GM12878 (cell line): Measurements from ENCODE around the gene ASB8. TPM values are rescaled to one million over a fixed set of nuclear protein-coding genes. Genes with fewer than 3 reads are reported as not detected.
A peak's percentile ranks its signal among the peaks of the same experiment; 100 is the strongest.

ENCODE experiments used
- ATAC-seq: fragments of 200-7000 bp; cut with Tn5 transposase; 3 replicates; pipeline ENCODE4 v1.9.1; 2020; ENCODE audit warnings: mild to moderate bottlenecking, moderate library complexity
- BruUV-seq: library from RNA; stranded (reverse); fragments of 400-500 nt; replicated peaks from 2 replicates; lab custom pipeline; 2021; lab: Mats Ljungman, UMichigan
- CTCF ChIA-PET: fragments of 300-600 bp; sonication (Branson Sonifier 250); formaldehyde crosslinking; extraction: SDS; loops from one replicate; lab custom pipeline; 2021; ENCODE audit warnings: inconsistent platforms; lab: Yijun Ruan, JAX
- POLR2A ChIA-PET: fragments of 350-600 bp; formaldehyde crosslinking; extraction: SDS; loops from one replicate; lab custom pipeline; 2021; ENCODE audit warnings: inconsistent platforms; lab: Charles Lee
- RAD21 ChIA-PET: fragments of 300-600 bp; sonication (Branson Sonifier 250); formaldehyde crosslinking; loops from one replicate; lab custom pipeline; 2023; ENCODE audit warnings: antibody characterized with exemption; ENCODE audit not compliant: unreplicated experiment; lab: Charles Lee
- SMC1A ChIA-PET: fragments of 300-600 bp; sonication (Branson Sonifier 250); formaldehyde crosslinking; loops from one replicate; lab custom pipeline; 2023; ENCODE audit not compliant: unreplicated experiment, uncharacterized antibody; lab: Charles Lee
- DNase-seq: peaks from one replicate; pipeline ENCODE4 v3.0.0-alpha.2; 2011; ENCODE audit warnings: low read depth, low spot score
- FAIRE-seq: peaks from 3 replicates; lab custom pipeline; 2011; peaks lifted over from hg19 to GRCh38; lab: Jason Lieb, UNC
- H2AFZ ChIP-seq: 2 replicates; pipeline ENCODE4 v1.6.0; 2011; ENCODE audit warnings: low read depth, low read length, control low read depth; ENCODE audit not compliant: control insufficient read depth
- H3K27ac ChIP-seq: 2 replicates; pipeline ENCODE4 v1.5.1; 2011; ENCODE audit warnings: control low read depth; ENCODE audit not compliant: control insufficient read depth, insufficient read depth
- H3K27me3 ChIP-seq, 2 experiments: replicated peaks in 1 of 2; 2 replicates each; pipeline versions ENCODE4 v1.6.0 to v1.6.1; 2011; ENCODE audit warnings: low read length in 1 of 2; ENCODE audit not compliant: control insufficient read depth in 2 of 2, insufficient read depth in 2 of 2
- H3K36me3 ChIP-seq, 2 experiments: 2 replicates each; pipeline ENCODE4 v1.5.1; 2011; ENCODE audit warnings: low read length in 1 of 2; ENCODE audit not compliant: control insufficient read depth in 2 of 2, insufficient read depth in 2 of 2
- H3K4me1 ChIP-seq: 2 replicates; pipeline ENCODE4 v1.6.1; 2011; ENCODE audit warnings: mild to moderate bottlenecking, low read length, moderate library complexity, mixed read lengths; ENCODE audit not compliant: control insufficient read depth, insufficient read depth
- H3K4me2 ChIP-seq: 2 replicates; pipeline ENCODE4 v1.6.0; 2011; ENCODE audit warnings: control low read depth; ENCODE audit not compliant: control insufficient read depth, insufficient read depth
- H3K4me3 ChIP-seq: fragments of 200-600 bp; sonication (generic); 2 replicates; pipeline ENCODE4 v1.5.1; 2016
- H3K79me2 ChIP-seq: 2 replicates; pipeline ENCODE4 v1.6.0; 2011; ENCODE audit warnings: low read length; ENCODE audit not compliant: control insufficient read depth, insufficient read depth
- H3K9ac ChIP-seq: 2 replicates; pipeline ENCODE4 v1.8.0; 2011; ENCODE audit warnings: low read length, control low read depth, mixed read lengths; ENCODE audit not compliant: control insufficient read depth, insufficient read depth
- H3K9me3 ChIP-seq: replicated peaks from 3 replicates; pipeline ENCODE4 v1.5.1; 2011; ENCODE audit warnings: mild to moderate bottlenecking, low read length; ENCODE audit not compliant: control insufficient read depth, insufficient read depth
- H4K20me1 ChIP-seq: 2 replicates; pipeline ENCODE4 v1.6.0; 2011; ENCODE audit not compliant: control insufficient read depth, insufficient read depth
- BHLHE40 ChIP-seq, 2 experiments: fragments of 450-650 bp in 1 of 2; IDR thresholded peaks; 2 replicates each; pipeline ENCODE4 v1.6.1; 2011 to 2017; ENCODE audit warnings: low read depth in 2 of 2, borderline replicate concordance in 1 of 2, improper control_type of control experiment in 1 of 2, low read length in 1 of 2, mild to moderate bottlenecking in 1 of 2
- CEBPB ChIP-seq, 2 experiments: fragments of 150-350 bp in 1 of 2; IDR thresholded peaks; 2 replicates each; pipeline ENCODE4 v1.6.1; 2012 to 2014; ENCODE audit warnings: low read depth in 2 of 2, low read length in 2 of 2, borderline replicate concordance in 1 of 2, inconsistent platforms in 1 of 2
- NBN ChIP-seq: fragments of 450-650 bp; IDR thresholded peaks from 2 replicates; pipeline ENCODE4 v1.6.1; 2016
- PML ChIP-seq: IDR thresholded peaks from 2 replicates; pipeline ENCODE4 v1.6.1; 2012; ENCODE audit warnings: low read length, inconsistent platforms
- RBBP5 ChIP-seq: fragments of 200-600 bp; sonication (generic); conservative IDR thresholded peaks from 2 replicates; pipeline ENCODE4 v1.6.1; 2016
- RFX5 ChIP-seq: IDR thresholded peaks from 2 replicates; pipeline ENCODE4 v1.6.1; 2011; ENCODE audit warnings: low read depth, low read length, improper control_type of control experiment
- SPI1 ChIP-seq: IDR thresholded peaks from 2 replicates; pipeline ENCODE4 v1.6.1; 2011; ENCODE audit warnings: low read depth, mild to moderate bottlenecking, low read length, moderate library complexity, borderline replicate concordance; ENCODE audit not compliant: insufficient read depth
- SRF ChIP-seq, 2 experiments: IDR thresholded peaks; 2 replicates each; pipeline ENCODE4 v1.6.1; 2011; ENCODE audit warnings: low read depth in 2 of 2, low read length in 2 of 2, mild to moderate bottlenecking in 1 of 2, moderate library complexity in 1 of 2
- TCF3 ChIP-seq: IDR thresholded peaks from 2 replicates; pipeline ENCODE4 v1.6.1; 2012; ENCODE audit warnings: low read depth, mild to moderate bottlenecking, low read length, borderline replicate concordance; ENCODE audit not compliant: insufficient read depth
- ZSCAN29 ChIP-seq: fragments of 450-650 bp; IDR thresholded peaks from 2 replicates; pipeline ENCODE4 v1.6.1; 2017; ENCODE audit warnings: mild to moderate bottlenecking, moderate library complexity
- ZZZ3 ChIP-seq: IDR thresholded peaks from 2 replicates; pipeline ENCODE4 v1.6.1; 2011; ENCODE audit warnings: low read depth; ENCODE audit not compliant: control insufficient read depth, insufficient read length
- WGBS: methylation state at CpG from one replicate; pipeline ENCODE4 v1.1.6; 2016; ENCODE audit warnings: low lambda C conversion rate; ENCODE audit not compliant: insufficient replicate concordance, insufficient coverage; ENCODE audit errors: missing lambda C conversion rate; 5-methylcytosine and 5-hydroxymethylcytosine counted together
- in situ Hi-C: fragments of 300-500 bp; cut with MboI; formaldehyde crosslinking; loops from 9 replicates; pipeline ENCODE4 v1.14.3; 2018; ENCODE audit warnings: mixed read lengths
- intact Hi-C: fragments of 100-400 bp; cut with micrococcal nuclease; formaldehyde crosslinking; loops from one replicate; pipeline ENCODE4 v1.14.2; 2022; ENCODE audit not compliant: unreplicated experiment
- polyA plus RNA-seq, 11 experiments: library from polyadenylated mRNA; depleted of rRNA in 4 of 11; unstranded in 6 of 11; stranded (reverse) in 5 of 11; fragments of >200 nt; fragmentation: Nextera tagmentation in 4 of 11; fragmentation: Illumina TruSeq in 1 of 11; extraction: Ambion mirVana in 4 of 11; extraction: Trizol in 1 of 11; gene quantifications; 1 replicate in 1 of 11; 2 replicates in 10 of 11; pipeline versions ENCODE4 v1.2.1 to v1.2.3, GENCODE V29; 2011 to 2016; ENCODE audit warnings: inconsistent platforms in 2 of 11, missing spikeins in 2 of 11, low read depth in 1 of 11
- total RNA-seq, 4 experiments: library from RNA; depleted of rRNA in 3 of 4; stranded (reverse); fragments of >200 nt in 3 of 4; fragmentation: Illumina TruSeq in 1 of 4; extraction: Trizol in 1 of 4; gene quantifications; 2 replicates each; pipeline versions ENCODE4 v1.2.1 to v1.2.3, GENCODE V29; 2013 to 2021

The ASB8 gene
- total and polyA plus RNA-seq, 10 of the 15 experiments (the other 5 are each of a cell fraction or from before 2014, with no cell fraction given) = 23.7 to 48.0 (median 29.1) TPM

- ChIA-PET CTCF (interaction anchor here (1.0 to 2.2 kb wide), 8 partner anchors 37 to 325 kb away, joined by 3 to 5 read pairs (median 3); partner anchors contain the start of gene TMEM106C), RAD21 (no interaction called here), SMC1A (interaction anchor here (0.7 to 2.6 kb wide), 8 partner anchors 9 to 208 kb away, joined by 3 to 6 read pairs (median 3); partner anchors contain the start of gene SENP1), POLR2A (interaction anchor here (0.7 kb wide), 1 partner anchor 55 kb away, joined by 3 read pairs; no protein-coding TSS in a partner anchor)
- FAIRE-seq (no peak), DNase-seq (no peak), ATAC-seq (no peak)
- no peaks in the 10 kb centered on the region for H3K9me3 ChIP-seq
- no peak overlapping the region for H3K27ac ChIP-seq
- H3K36me3 ChIP-seq = no peaks in the 10 kb centered on the region
- H4K20me1 ChIP-seq = no peaks in the 10 kb centered on the region
- WGBS = 95% methylated on average over 2 of the region's 2 CpGs
- H3K4me1 ChIP-seq = peaks cover 11% of the 10 kb centered on the region
- no peak overlapping the region for H3K4me3 ChIP-seq
- intact Hi-C loops (no loop called here), in situ Hi-C loops (loop anchor here (5.0 kb wide), 1 partner anchor 194 kb away; no protein-coding TSS in a partner anchor)
- peak overlapping the region; percentile 45; the same call in 1 of the 2 replicates for H2AFZ ChIP-seq
- peak overlapping the region; percentile 36 for H3K4me2 ChIP-seq
- H3K27me3 ChIP-seq = no peaks in the 10 kb centered on the region
- H3K79me2 ChIP-seq = peaks cover 15% of the 10 kb centered on the region
- no TSS peak for BruUV-seq
- TF ChIP-seq CEBPB (IDR thresholded peaks at IDR 0.05; ENCODE audit: borderline replicate concordance in 1 of 2, low read depth in 2 of 2, low read length in 2 of 2) (no peak), SPI1 (peak; percentile 57; the same call in 1 of the 2 replicates), SRF (IDR thresholded peaks at IDR 0.05; ENCODE audit: low read depth in 2 of 2, low read length in 2 of 2) (no peak)
- H3K9ac ChIP-seq = no peak overlapping the region
Measured at GRCh38 chr12:48160807-48161206, 3.5 kb upstream of the ASB8 start.

GRCh38 chr12:48160046-48160445 is 2.7 kb upstream of the ASB8 start:
- Histone ChIP-seq H3K9me3 (no peaks in the 10 kb centered on the region), H3K9ac (no peak overlapping the region), H3K36me3 (no peaks in the 10 kb centered on the region), H2AFZ (no peak overlapping the region), H3K4me2 (no peak overlapping the region), H3K79me2 (peaks cover 15% of the 10 kb centered on the region), H3K27me3 (no peaks in the 10 kb centered on the region), H3K4me1 (peaks cover 11% of the 10 kb centered on the region), H4K20me1 (no peaks in the 10 kb centered on the region), H3K4me3 (no peak overlapping the region), H3K27ac (no peak overlapping the region)
- TF ChIP-seq BHLHE40 (IDR thresholded peaks at IDR 0.05; ENCODE audit: borderline replicate concordance in 1 of 2, low read depth in 2 of 2, low read length in 1 of 2) (no peak), ZSCAN29 (no peak), NBN (no peak), RBBP5 (no peak), TCF3 (no peak), ZZZ3 (no peak), RFX5 (no peak), PML (no peak)
- no TSS peak for BruUV-seq
- CTCF ChIA-PET = interaction anchor here (0.9 to 2.2 kb wide), 10 partner anchors 38 to 458 kb away, joined by 3 to 5 read pairs (median 3); partner anchors contain the start of gene TMEM106C
- DNase-seq (no peak), FAIRE-seq (no peak), ATAC-seq (no peak)
- in situ Hi-C loops (loop anchor here (5.0 kb wide), 1 partner anchor 193 kb away; no protein-coding TSS in a partner anchor), intact Hi-C loops (no loop called here)
- SMC1A ChIA-PET = interaction anchor here (0.7 to 2.6 kb wide), 11 partner anchors 10 to 207 kb away, joined by 3 to 6 read pairs (median 3); partner anchors contain the start of gene SENP1
- WGBS = 85% methylated on average over 5 of the region's 5 CpGs
- POLR2A ChIA-PET = interaction anchor here (0.5 to 0.6 kb wide), 2 partner anchors 57 to 94 kb away, joined by 3 read pairs; no protein-coding TSS in a partner anchor
- RAD21 ChIA-PET = no interaction called here
